K562 (cell line): Measurements from ENCODE around the gene DMAC2. TPM values are rescaled to one million over a fixed set of nuclear protein-coding genes. Genes with fewer than 3 reads are reported as not detected.

Source experiments
- CBX2 ChIP-seq: fragments of 200-600 bp; sonication (generic); IDR thresholded peaks from one replicate; pipeline ENCODE4 v1.6.1; 2012; ENCODE audit warnings: mild to moderate bottlenecking, low read length, inconsistent platforms; ENCODE audit not compliant: insufficient read depth, poor library complexity, severe bottlenecking
- ELF2 ChIP-seq: fragments of 250-450 bp; sonication (Bioruptor Pico); IDR thresholded peaks from 2 replicates; pipeline ENCODE4 v1.5.0; 2021; ENCODE audit warnings: mild to moderate bottlenecking
- HDAC2 ChIP-seq: fragments of 450-650 bp; IDR thresholded peaks from 2 replicates; pipeline ENCODE4 v1.6.1; 2016; ENCODE audit warnings: mild to moderate bottlenecking
- HSF4 ChIP-seq: fragments of 250-450 bp; sonication (Bioruptor Pico); IDR thresholded peaks from 2 replicates; pipeline ENCODE4 v2.1.2; 2022; ENCODE audit warnings: mild to moderate bottlenecking, moderate library complexity, borderline replicate concordance
- JUND ChIP-seq, 2 experiments: IDR thresholded peaks; 2 replicates in 1 of 2; 3 replicates in 1 of 2; pipeline ENCODE4 v1.6.1; 2011; ENCODE audit warnings: borderline replicate concordance in 2 of 2, low read depth in 2 of 2, low read length in 2 of 2, improper control_type of control experiment in 1 of 2, missing biosample characterization in 1 of 2, missing genetic modification characterization in 1 of 2, missing genetic modification reagents in 1 of 2
- L3MBTL2 ChIP-seq: fragments of 450-650 bp; IDR thresholded peaks from 2 replicates; pipeline ENCODE4 v1.6.1; 2016; ENCODE audit warnings: mild to moderate bottlenecking, moderate library complexity
- SAFB2 ChIP-seq: fragments of 200-400 bp; formaldehyde crosslinking; IDR thresholded peaks from 2 replicates; pipeline ENCODE4 v1.6.1; 2018; ENCODE audit warnings: borderline replicate concordance, low read length, low read depth, moderate library complexity; ENCODE audit not compliant: severe bottlenecking
- THRAP3 ChIP-seq: fragments of 450-650 bp; IDR thresholded peaks from 2 replicates; pipeline ENCODE4 v1.6.1; 2016; ENCODE audit warnings: mild to moderate bottlenecking, inconsistent platforms, borderline replicate concordance
- WHSC1 ChIP-seq: IDR thresholded peaks from one replicate; pipeline ENCODE4 v1.6.1; 2012; ENCODE audit warnings: low read length, control low read depth, inconsistent platforms
- ZNF133 ChIP-seq: fragments of 250-450 bp; sonication (Bioruptor Pico); IDR thresholded peaks from 2 replicates; pipeline ENCODE4 v1.4.0; 2020; ENCODE audit warnings: mild to moderate bottlenecking
- ZNF197 ChIP-seq: fragments of 200-800 bp; sonication (Bioruptor generic); IDR thresholded peaks from 2 replicates; pipeline ENCODE4 v1.6.1; 2016; ENCODE audit warnings: low read depth, missing genetic modification characterization, missing compliant biosample characterization
- ZNF408 ChIP-seq: fragments of 250-450 bp; sonication (Bioruptor Pico); IDR thresholded peaks from 2 replicates; pipeline ENCODE4 v1.4.0; 2020; ENCODE audit warnings: low read depth, mild to moderate bottlenecking, moderate library complexity
- ZNF431 ChIP-seq: sonication (generic); formaldehyde crosslinking; IDR thresholded peaks from 2 replicates; pipeline ENCODE4 v1.8.0; 2022; ENCODE audit warnings: mild to moderate bottlenecking, missing genetic modification reagents
- ZNF449 ChIP-seq: fragments of 250-450 bp; sonication (Bioruptor Pico); IDR thresholded peaks from 2 replicates; pipeline ENCODE4 v1.8.0; 2022; ENCODE audit warnings: moderate library complexity, mild to moderate bottlenecking, inconsistent platforms
- ZNF696 ChIP-seq: fragments of 250-450 bp; sonication (Bioruptor Pico); conservative IDR thresholded peaks from 2 replicates; pipeline ENCODE4 v1.4.0; 2020; ENCODE audit warnings: mild to moderate bottlenecking, moderate library complexity
- polyA plus RNA-seq, 8 experiments: library from polyadenylated mRNA; depleted of rRNA in 4 of 8; stranded (reverse) in 5 of 8; unstranded in 3 of 8; fragments of >200 nt; fragmentation: Nextera tagmentation in 2 of 8; fragmentation: Illumina TruSeq in 1 of 8; extraction: Ambion mirVana in 2 of 8; extraction: Trizol in 1 of 8; gene quantifications; 2 replicates each; pipeline versions ENCODE4 v1.2.1 to v1.2.3, GENCODE V29; 2011 to 2014; ENCODE audit warnings: inconsistent platforms in 1 of 8, missing spikeins in 1 of 8
- total RNA-seq, 7 experiments: library from RNA; depleted of rRNA in 6 of 7; stranded (reverse); fragments of >200 nt in 6 of 7; fragmentation: Illumina TruSeq in 2 of 7; extraction: Trizol in 2 of 7; gene quantifications; 2 replicates each; pipeline versions ENCODE4 v1.2.1 to v1.2.3, GENCODE V29; 2011 to 2021; ENCODE audit warnings: low replicate concordance in 1 of 7
- TF ChIP-seq, protein P1 (sequence below): fragments of 450-650 bp; IDR thresholded peaks from one replicate; pipeline ENCODE4 v1.6.1; 2018; ENCODE audit warnings: mild to moderate bottlenecking, moderate library complexity; ENCODE audit not compliant: partially characterized antibody
- TF ChIP-seq, protein P2 (sequence below): sonication (generic); formaldehyde crosslinking; IDR thresholded peaks from 2 replicates; pipeline ENCODE4 v1.8.0; 2022; ENCODE audit warnings: mild to moderate bottlenecking, low read depth, missing genetic modification reagents
- TF ChIP-seq, protein P3 (sequence below), 2 experiments: fragments of 150-350 bp in 1 of 2; IDR thresholded peaks; 2 replicates each; pipeline ENCODE4 v1.6.1; 2012 to 2016; ENCODE audit warnings: low read depth in 2 of 2, low read length in 2 of 2, mild to moderate bottlenecking in 1 of 2, moderate library complexity in 1 of 2
- TF ChIP-seq, protein P4 (sequence below): fragments of 200-800 bp; sonication (Bioruptor generic); IDR thresholded peaks from 2 replicates; pipeline ENCODE4 v1.6.1; 2017; ENCODE audit warnings: missing genetic modification characterization, missing compliant biosample characterization

The DMAC2 gene
- total and polyA plus RNA-seq, 9 of the 15 experiments (the other 6 are each of a cell fraction or from before 2014, with no cell fraction given), result 12.9 to 61.2 (median 43.1) TPM

DNA sequence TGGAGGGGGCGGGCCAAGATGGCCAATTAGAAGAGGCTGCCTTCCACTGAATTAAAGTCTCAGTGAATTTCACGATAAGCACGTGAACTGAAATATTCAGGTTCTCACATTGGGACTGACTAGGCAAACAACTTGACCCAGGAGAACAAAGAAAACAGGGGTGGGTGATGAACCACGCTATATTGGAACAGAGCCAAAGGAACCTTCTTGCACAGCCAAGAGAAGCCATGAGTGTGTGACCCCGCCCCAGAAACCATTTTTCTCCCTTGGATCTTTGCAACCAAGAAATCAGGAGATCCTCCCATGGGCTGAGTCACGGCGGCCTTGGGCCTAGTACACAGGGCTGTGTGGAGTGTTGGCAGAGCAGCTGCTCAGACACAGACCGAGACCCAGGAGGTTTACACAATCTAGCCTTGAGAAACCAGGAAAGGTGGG is 40.1 kb upstream of the DMAC2 start (continued):
- TF ChIP-seq THRAP3 (no peak), ZNF696 (CRISPR knock-in tag) (no peak), ELF2 (CRISPR knock-in tag) (no peak), CBX2 (no peak), ZNF408 (no peak), HSF4 (CRISPR knock-in tag) (no peak), ZNF431 (CRISPR knock-in tag) (no peak), ZNF197 (CRISPR knock-in tag) (no peak), JUND (IDR thresholded peaks at IDR 0.05; ENCODE audit: borderline replicate concordance, low read depth, low read length) (peak; percentile 44; the same call in 1 of the 2 replicates), JUND (tag; IDR thresholded peaks at IDR 0.05; ENCODE audit: borderline replicate concordance, low read depth, low read length) (peak; percentile 66; the same call in 1 of the 3 replicates), WHSC1 (no peak), L3MBTL2 (peak; percentile 65), SAFB2 (no peak), ZNF133 (no peak), ZNF449 (CRISPR knock-in tag) (no peak), HDAC2 (no peak)
- TF ChIP-seq, protein P1, sequence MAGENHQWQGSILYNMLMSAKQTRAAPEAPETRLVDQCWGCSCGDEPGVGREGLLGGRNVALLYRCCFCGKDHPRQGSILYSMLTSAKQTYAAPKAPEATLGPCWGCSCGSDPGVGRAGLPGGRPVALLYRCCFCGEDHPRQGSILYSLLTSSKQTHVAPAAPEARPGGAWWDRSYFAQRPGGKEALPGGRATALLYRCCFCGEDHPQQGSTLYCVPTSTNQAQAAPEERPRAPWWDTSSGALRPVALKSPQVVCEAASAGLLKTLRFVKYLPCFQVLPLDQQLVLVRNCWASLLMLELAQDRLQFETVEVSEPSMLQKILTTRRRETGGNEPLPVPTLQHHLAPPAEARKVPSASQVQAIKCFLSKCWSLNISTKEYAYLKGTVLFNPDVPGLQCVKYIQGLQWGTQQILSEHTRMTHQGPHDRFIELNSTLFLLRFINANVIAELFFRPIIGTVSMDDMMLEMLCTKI, result no peak
- TF ChIP-seq, protein P2, sequence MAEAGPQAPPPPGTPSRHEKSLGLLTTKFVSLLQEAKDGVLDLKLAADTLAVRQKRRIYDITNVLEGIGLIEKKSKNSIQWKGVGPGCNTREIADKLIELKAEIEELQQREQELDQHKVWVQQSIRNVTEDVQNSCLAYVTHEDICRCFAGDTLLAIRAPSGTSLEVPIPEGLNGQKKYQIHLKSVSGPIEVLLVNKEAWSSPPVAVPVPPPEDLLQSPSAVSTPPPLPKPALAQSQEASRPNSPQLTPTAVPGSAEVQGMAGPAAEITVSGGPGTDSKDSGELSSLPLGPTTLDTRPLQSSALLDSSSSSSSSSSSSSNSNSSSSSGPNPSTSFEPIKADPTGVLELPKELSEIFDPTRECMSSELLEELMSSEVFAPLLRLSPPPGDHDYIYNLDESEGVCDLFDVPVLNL (CRISPR knock-in tag), result no peak
- TF ChIP-seq, protein P3, sequence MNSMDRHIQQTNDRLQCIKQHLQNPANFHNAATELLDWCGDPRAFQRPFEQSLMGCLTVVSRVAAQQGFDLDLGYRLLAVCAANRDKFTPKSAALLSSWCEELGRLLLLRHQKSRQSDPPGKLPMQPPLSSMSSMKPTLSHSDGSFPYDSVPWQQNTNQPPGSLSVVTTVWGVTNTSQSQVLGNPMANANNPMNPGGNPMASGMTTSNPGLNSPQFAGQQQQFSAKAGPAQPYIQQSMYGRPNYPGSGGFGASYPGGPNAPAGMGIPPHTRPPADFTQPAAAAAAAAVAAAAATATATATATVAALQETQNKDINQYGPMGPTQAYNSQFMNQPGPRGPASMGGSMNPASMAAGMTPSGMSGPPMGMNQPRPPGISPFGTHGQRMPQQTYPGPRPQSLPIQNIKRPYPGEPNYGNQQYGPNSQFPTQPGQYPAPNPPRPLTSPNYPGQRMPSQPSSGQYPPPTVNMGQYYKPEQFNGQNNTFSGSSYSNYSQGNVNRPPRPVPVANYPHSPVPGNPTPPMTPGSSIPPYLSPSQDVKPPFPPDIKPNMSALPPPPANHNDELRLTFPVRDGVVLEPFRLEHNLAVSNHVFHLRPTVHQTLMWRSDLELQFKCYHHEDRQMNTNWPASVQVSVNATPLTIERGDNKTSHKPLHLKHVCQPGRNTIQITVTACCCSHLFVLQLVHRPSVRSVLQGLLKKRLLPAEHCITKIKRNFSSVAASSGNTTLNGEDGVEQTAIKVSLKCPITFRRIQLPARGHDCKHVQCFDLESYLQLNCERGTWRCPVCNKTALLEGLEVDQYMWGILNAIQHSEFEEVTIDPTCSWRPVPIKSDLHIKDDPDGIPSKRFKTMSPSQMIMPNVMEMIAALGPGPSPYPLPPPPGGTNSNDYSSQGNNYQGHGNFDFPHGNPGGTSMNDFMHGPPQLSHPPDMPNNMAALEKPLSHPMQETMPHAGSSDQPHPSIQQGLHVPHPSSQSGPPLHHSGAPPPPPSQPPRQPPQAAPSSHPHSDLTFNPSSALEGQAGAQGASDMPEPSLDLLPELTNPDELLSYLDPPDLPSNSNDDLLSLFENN (IDR thresholded peaks at IDR 0.05; ENCODE audit: low read depth in 2 of 2, low read length in 2 of 2), result no peak
- TF ChIP-seq, protein P4, sequence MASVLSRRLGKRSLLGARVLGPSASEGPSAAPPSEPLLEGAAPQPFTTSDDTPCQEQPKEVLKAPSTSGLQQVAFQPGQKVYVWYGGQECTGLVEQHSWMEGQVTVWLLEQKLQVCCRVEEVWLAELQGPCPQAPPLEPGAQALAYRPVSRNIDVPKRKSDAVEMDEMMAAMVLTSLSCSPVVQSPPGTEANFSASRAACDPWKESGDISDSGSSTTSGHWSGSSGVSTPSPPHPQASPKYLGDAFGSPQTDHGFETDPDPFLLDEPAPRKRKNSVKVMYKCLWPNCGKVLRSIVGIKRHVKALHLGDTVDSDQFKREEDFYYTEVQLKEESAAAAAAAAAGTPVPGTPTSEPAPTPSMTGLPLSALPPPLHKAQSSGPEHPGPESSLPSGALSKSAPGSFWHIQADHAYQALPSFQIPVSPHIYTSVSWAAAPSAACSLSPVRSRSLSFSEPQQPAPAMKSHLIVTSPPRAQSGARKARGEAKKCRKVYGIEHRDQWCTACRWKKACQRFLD (CRISPR knock-in tag), result peak; percentile 31; the same call in 1 of the 2 replicates
